GM13977 (cell line): ENCODE results near the gene NUAK2.
"Not testable (repeated sequence)": the region's sequence is repeated elsewhere in the genome, so short reads cannot be mapped to it uniquely, and the experiment has no call there.

Experiments
- DNase-seq: peaks from one replicate; pipeline ENCODE4 v3.0.0; 2012; ENCODE audit warnings: low spot score
- CTCF ChIP-seq: IDR thresholded peaks from 2 replicates; pipeline ENCODE4 v1.5.1; 2012; ENCODE audit warnings: mild to moderate bottlenecking, control low read depth; ENCODE audit not compliant: insufficient read depth; ENCODE audit errors: extremely low read depth, missing control alignments
- in situ Hi-C: fragments of 300-500 bp; cut with MboI; formaldehyde crosslinking; loops from one replicate; pipeline ENCODE4 v1.12.0; 2022; ENCODE audit warnings: low sequenced_read_pairs, low pct_unique_long_range_greater_than_20kb, mixed read lengths, inconsistent platforms; ENCODE audit not compliant: unreplicated experiment

Gene NUAK2

GRCh38 chr1:205321162-205321958 is at the start of gene NUAK2:
NUAK2 (minus strand) TSS chr1:205321745; CDS start chr1:205321628, 117 bp downstream.
- peak; percentile 30 for TF ChIP-seq CTCF
- peak; percentile 72 for DNase-seq
- in situ Hi-C loops: loop anchor here (5.0 kb wide), 1 partner anchor 39 kb away; no protein-coding TSS in a partner anchor

GRCh38 chr1:205370780-205371179 is 49.2 kb upstream of the NUAK2 start:
- no peak for TF ChIP-seq CTCF
- in situ Hi-C loops: no loop called here
- no peak for DNase-seq

GRCh38 chr1:205369701-205370123 is 48.2 kb upstream of the NUAK2 start:
- in situ Hi-C loops: no loop called here
- no peak for TF ChIP-seq CTCF
- DNase-seq: no peak

- TF ChIP-seq CTCF: no peak
- in situ Hi-C loops: no loop called here
- DNase-seq: no peak
Observed at GRCh38 chr1:205368478-205368877, 46.9 kb upstream of the NUAK2 start.

- no peak for TF ChIP-seq CTCF
- DNase-seq: no peak
- in situ Hi-C loops: no loop called here
Observed at GRCh38 chr1:205365945-205366463, 44.5 kb upstream of the NUAK2 start.

- DNase-seq, in situ Hi-C loops: not testable (repeated sequence)
Observed at GRCh38 chr1:205365086-205365485, 43.5 kb upstream of the NUAK2 start.

- no peak for TF ChIP-seq CTCF
- DNase-seq: no peak
- in situ Hi-C loops: no loop called here
Observed at GRCh38 chr1:205360891-205361290, 39.3 kb upstream of the NUAK2 start.
